Lower leg skin (tissue), 3 donors: ENCODE measurements around the gene MYH9.

Source experiments
- POLR2A ChIP-seq, 2 donors: fragments of 450-650 bp; IDR thresholded peaks; one replicate each; pipeline ENCODE4 v1.6.1; 2016 to 2017; ENCODE audit warnings: antibody characterized with exemption in 2 of 2, mild to moderate bottlenecking in 1 of 2, moderate library complexity in 1 of 2
- TF ChIP-seq, protein P1 (sequence below), 3 donors: fragments of 450-650 bp; IDR thresholded peaks; one replicate each; pipeline ENCODE4 v1.5.1; 2016; ENCODE audit warnings: antibody characterized with exemption in 3 of 3, mild to moderate bottlenecking in 3 of 3, moderate library complexity in 2 of 3

DNA sequence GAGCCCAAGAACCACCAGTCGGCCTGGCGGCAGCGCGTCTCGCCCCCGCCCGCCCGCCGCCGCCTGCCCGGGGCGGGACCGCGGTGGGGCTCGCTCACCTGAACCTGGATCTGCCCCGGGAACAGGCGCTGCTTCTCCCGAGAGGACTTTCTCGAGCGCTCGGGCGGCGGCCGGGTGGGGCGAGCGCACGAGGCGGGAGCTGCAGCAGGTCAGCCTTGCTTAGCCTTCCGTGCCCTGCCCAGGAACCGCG is 133 bp downstream of the MYH9 start:
- TF ChIP-seq, protein P1, sequence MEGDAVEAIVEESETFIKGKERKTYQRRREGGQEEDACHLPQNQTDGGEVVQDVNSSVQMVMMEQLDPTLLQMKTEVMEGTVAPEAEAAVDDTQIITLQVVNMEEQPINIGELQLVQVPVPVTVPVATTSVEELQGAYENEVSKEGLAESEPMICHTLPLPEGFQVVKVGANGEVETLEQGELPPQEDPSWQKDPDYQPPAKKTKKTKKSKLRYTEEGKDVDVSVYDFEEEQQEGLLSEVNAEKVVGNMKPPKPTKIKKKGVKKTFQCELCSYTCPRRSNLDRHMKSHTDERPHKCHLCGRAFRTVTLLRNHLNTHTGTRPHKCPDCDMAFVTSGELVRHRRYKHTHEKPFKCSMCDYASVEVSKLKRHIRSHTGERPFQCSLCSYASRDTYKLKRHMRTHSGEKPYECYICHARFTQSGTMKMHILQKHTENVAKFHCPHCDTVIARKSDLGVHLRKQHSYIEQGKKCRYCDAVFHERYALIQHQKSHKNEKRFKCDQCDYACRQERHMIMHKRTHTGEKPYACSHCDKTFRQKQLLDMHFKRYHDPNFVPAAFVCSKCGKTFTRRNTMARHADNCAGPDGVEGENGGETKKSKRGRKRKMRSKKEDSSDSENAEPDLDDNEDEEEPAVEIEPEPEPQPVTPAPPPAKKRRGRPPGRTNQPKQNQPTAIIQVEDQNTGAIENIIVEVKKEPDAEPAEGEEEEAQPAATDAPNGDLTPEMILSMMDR (IDR thresholded peaks at IDR 0.05): no peak
- TF ChIP-seq POLR2A (IDR thresholded peaks at IDR 0.05): peak in 1 of 2 donors; percentile 67
